ENCODE data around the gene PRKACA.

The PRKACA gene

DNA sequence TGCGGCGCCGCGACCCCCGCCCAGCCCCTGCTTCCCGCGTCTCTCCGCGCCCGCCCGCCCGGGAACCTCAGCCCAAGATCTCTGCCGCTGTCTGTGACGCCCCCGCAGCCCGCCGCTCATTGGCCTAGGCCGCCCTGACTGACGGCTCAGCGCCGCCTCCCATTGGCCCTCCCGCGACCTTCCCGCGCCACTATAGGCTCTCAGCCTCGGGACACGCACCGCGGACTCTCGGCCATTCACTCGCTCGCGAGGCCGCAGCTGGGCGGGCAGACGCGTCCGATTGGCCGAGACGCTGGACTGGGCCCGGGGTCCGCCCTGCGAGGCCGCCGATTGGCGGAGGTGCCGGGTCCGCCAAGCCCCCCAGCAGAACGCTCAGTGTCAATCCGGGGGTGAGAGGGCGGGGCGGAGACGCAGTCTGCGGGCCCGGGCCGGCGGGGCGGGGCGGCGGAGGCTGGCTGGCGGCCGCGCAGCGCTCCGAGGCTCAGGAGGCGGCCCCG, at the start of gene PRKACA:
PRKACA (minus strand) TSS at position 95 of the 497 bp plus-strand sequence. CDS start 215 bp downstream, outside the sequence.
- peak; percentile 95 to 97 for DNase-seq (ENCODE audit: low read depth in 2 of 2)

DNA sequence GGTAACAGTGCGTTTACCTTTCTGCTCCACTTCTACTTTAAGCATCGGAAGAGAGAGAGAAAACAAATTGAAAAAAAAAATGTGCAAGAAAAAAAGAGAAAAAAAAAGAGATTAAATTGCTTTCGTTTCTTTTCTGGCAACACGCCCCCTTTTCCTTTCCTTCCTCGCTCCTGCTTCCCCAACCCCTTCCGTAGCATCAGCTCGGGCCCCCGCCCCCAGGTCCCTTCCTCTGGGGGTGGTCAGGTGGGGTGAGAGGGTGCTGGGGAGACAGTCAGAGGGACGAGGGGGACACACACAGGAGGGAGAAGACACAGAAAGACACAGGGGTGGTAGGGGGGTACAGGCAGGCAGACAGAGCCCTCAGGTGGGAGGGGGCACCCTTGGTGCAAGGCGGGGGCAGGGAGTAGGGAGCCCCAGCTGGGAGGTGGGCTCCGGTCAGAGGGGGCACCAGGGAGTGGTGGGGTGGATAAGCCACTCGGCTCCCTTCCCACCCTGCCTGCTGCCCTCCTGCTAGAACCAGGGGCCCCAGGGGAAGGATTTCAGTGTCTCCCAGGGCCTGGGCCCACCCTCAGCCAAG, 49.5 kb upstream of the PRKACA start:
- DNase-seq (ENCODE audit: low read depth in 2 of 2) = no peak

DNA sequence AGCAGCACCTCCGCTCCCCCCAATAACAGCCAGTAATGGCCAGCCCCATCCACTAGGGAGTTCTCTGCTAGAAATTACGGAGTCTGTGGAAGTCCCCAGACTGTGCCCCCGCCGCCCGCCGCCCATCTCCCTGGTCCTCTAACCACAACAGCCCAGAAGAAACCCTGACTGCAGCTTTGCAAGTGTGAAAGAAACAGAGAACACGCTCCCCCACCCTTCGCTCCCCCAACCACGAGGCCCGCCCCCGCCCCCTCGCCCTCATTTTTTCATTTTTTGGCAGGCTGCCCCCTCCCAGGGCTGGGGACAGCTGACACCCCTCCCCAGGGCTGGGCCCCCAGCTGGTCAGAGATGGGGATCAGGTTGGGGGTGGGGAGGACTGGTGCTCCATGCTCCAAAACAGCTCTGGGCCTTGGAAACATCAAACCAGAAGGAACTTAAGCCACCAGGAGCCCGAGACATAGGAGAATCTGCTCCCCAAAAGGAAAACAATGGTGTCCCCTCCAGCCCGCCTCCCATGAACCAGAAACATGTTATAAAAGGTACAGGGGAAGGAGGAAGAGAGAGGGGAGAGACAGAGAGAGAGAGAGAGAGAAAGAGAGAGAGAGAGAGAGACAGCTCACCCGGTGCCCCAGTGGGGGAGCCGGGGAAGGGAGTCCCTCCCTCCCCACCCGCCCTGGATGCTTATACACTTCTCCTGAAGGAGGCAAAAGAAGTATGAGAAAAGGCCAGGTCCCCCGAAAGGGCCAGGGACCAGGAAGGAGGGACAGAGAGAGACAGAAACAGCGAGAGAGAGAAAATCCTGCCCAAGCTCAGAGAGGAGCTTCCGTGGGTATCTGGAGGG, 48.6 kb upstream of the PRKACA start:
- DNase-seq (ENCODE audit: low read depth in 2 of 2) = no peak

DNA sequence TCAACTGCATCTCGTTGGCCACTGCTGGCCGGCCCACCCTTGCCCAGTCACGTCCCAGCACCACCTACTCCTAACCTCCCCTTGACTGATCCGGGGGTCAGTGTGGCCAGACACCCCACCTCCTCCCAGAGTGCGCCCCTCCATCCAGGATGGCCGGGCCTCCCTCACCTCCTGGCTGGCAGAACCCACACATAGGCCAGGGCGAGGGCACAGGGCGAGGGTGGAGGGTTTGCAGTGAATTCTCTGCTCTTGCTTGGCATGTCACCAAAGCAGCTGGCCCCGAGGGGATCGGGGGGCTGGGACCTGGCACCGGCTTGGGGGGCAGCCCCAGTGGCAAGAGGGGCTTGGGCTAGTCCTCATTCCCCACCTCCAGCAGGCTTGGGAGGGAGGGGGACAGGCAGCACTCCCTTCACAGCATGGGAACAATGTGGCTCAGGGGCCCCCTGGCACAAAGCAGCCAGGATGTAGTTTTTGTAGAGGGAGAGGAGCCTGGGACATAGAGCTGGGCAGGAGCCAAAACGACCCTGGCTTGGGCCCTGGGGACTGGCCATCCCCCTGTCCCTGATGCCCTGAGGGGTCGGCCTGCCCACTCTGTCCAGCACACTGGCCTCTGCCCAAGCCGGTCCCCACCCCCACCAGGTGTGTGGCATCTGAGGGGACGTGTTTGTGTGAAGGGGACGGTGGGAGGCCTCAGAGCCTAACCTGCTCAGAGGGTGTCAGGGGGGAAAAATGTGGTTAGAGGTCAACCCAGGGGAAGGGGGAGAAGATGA, 47.3 kb upstream of the PRKACA start:
- DNase-seq (ENCODE audit: low read depth in 2 of 2) = no peak

DNA sequence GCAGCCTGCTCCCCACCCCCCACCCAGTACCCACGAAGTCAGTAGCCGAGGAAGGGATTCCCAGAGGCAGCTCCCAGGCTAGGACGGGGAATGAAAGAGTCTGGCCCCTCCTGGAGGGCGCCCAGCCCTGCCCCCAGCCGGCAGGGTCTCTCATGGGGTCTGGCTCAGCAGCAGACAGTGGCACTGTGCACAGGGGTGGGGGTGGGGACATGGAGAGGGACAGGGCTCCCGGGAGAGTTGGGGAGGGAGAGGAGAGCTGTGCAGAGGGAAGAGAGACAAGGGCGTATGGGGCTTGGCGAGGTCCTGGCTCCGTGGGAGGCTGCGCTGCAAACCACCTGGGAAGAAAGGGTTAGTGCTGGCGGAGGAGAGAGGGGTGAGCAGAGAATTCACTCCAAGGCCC, 46.5 kb upstream of the PRKACA start:
- DNase-seq (ENCODE audit: low read depth in 2 of 2) = no peak

DNA sequence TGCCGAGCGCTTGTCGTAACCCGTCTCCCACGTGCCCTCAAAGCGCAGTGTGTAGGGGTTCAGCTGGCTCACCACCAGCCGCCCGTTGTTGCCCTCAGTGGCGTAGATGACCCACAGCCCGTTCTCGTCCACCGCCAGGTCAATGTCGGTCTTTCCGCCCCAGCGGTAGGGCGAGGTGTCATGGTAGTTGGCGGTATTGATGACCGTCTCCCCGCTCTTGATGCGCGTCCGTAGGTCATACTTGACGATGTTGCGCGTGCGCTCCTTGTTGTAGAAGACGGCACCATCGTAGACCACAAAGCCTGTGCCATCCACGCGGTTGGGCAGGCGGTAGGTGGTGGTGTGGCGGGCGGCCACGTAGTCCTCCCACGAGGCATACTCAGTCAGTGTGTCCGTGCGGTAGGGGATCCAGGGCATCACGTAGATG, 45.3 kb upstream of the PRKACA start:
- no peak for DNase-seq (ENCODE audit: low read depth in 2 of 2)

DNA sequence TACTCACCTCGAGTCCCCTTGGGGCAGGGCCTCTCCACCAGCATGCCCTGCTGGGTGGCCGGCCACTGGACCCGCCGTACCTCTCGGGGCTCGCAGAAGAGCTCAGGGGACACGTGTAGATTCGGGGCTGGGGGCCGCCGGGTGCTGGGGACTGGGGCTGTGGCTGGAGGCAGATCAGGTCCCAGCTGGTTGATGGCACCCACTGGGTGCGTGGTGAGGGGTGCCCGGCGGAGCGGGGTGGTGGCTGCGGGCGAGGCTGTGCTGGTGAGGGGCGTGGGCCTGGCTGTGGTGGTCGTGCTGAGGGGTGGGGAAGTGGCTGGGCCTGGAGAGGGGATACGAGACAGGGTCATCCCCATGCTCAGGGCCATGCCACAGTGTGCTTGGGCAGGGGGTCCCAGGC, 43.7 kb upstream of the PRKACA start:
- no peak for DNase-seq (ENCODE audit: low read depth in 2 of 2)

DNA sequence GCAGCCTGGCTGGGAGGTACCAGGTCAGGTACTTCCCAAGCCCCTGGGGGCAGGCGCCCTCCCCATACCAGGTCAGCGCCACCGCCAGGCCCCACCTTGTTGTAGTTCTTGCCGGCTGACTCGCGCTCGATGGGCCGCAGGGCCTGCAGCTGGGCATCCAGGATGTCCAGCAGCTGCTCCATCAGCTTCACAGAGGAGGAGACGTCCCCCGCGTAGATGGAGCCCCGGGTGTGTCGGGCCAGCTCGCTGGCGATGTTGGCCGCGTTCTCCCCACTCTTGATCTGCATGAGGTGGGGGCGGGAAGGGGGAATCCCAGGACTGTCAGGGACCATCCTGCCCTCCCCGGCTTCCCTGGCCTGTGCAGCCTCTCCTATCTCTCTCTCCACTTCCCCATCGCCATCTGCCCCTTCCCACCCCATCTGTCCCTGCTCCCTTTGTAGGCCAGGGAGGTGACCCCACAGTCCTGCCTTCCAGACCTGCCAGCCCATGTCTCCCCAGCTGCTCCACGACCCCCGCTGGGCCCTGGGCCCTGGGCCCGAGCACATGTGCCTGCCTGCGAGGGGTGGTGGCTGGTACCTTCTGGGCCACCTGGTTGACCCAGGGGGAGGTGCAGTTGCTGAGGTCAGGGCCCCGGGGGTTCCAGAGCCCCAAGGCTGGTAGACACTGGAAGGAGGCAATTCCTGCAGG, 42.6 kb upstream of the PRKACA start:
- DNase-seq (ENCODE audit: low read depth in 2 of 2) = no peak

DNA sequence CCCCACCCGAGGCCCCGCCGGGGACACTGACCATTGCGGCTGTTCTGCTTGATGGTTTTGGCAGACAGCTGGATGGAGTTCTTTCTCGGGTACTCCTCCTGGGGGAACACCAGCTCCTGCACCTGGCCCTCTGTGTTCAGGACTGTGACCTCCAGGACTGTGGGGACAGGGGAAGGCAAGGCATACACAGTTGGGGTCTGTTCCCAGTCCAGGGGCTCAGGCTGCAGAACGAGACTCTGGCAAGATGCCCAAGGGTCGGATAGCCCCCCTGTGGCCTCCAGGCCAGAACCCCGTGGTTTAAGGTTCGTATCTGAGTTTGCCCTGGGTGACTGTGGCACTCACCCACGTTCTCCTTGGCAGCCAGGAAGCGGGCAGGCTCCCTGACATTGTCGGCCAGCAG, 41.5 kb upstream of the PRKACA start:
- DNase-seq (ENCODE audit: low read depth in 2 of 2) = no peak

DNA sequence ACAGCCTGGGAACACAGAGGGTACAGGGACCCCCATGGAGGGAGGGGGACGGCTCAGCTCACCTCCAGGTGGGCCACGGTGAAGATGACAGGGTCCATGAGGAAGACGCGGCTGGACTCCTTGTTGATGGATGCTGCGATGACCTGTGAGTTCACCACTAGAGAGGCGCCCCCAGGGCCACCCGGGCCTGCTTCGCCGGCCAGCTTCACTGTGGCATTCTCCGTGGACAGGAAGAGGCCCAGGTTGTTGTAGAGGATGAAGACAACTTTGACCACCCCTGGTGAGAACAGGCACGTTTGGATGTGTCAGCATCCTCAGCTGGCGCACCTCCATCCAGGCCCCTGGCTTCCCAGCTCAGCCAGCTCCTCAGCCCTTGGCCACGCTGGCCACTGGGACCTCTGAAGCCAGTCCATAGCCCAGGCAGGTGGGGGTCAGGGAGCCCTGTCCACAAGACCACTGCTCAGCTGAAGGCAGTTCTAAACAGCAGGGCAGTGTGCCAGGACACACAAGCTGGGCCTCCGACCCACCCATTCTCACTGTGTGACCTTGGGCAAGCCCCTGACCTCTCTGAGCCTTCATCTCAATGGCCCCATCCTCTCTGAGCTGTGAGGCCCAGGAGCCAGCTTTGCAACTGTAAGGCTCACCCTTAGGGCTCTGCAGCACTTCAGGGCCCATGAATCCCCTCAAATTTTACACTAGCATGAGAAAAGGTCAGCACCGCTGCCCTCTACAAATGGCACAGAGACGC, 40.9 kb upstream of the PRKACA start:
- DNase-seq (ENCODE audit: low read depth in 2 of 2) = no peak

DNA sequence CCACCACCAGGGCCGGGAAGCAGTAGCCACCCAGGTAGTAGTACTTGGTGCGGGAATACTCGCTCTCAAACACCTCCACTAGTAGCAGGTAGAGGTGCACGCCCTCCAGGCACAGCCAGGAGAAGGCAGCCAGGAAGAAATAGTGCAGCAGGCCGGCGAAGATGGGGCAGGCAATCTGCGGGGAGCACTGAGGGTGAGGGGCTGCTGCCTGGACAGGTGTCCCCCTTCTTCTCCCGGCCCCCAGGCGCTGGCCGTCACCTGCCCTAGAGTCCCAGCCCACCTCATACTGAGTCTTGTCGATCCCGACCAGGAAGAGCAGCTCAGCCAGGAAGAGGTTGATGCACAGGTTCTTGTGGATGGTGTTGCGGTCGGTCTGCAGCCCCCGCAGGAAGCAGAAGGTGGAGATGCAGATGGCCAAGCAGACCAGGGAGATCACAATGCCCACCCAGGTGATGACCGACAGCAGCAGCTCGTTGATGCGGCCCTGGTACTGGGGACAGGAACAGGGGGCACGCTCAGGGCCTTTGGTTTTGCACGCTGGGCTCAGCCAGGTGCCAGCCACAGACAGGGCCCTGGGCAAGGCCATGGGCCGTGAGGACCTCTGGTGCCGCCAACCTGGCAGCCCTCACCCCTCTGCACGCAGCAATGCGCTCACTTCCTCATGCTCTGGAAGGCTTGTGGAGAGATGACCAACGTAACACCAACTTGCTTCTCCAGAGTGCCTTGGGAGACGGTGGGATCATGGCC, 39.6 kb upstream of the PRKACA start:
- DNase-seq (ENCODE audit: low read depth in 2 of 2) = no peak

DNA sequence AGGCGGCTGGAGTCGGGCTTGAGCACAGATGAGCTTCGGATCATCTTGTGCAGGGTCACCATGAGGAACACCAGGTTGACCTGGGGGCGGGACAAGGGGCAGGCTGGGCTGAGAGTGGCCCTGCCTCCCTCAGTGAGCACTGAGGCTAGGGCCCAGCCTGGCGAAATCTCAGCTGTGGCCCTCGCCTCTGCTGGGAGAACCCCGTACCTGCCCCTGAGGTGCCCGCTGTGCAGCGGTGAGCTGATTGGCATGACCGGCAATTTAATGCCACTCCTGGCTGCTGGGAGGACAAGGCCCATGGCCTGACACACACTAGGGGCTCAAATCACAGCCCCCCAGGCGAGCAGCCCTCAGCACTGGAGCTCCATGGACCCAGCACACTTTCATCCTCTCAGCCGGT, 38.6 kb upstream of the PRKACA start:
- DNase-seq (ENCODE audit: low read depth in 2 of 2) = no peak

DNA sequence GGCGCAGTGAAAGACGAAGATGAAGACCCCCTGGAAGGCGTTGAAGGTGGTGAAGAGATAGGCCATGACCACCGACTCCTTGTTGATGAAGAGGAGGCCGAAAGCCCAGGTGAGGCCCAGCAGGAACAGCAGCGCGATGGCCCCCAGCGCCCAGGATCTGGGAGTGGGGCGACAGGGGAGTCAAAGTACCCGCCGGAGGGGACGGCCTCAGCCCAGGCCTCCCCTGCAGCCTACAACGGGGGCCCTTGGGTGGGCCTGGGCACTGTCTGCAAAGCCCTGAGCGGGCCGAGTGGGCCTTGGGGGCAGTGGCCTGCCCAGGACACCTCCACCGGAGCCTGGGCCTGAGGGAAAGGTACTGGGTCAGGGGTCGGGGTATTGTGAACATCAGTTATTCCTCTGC, 37.8 kb upstream of the PRKACA start:
- no peak for DNase-seq (ENCODE audit: low read depth in 2 of 2)

DNA sequence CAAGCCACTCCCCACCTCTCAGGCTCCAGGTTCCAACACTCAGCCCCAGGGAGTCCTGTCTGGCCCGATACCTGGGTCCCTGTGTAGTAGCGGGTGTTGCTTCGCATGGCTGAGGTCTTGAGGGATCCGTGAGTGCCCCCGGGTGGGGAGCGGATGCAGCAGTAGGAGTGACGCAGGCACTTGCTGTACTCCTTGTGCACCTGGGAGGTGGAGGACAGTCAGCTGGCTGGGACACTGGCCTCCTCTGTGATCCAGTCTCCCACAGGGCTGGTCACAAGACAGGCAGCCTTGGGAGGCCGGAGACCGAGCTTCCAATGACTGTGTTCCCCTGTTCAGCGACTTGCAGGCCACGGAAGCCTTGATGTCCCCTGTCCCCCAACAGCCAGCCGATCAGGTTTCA, 35.2 kb upstream of the PRKACA start:
- no peak for DNase-seq (ENCODE audit: low read depth in 2 of 2)

DNA sequence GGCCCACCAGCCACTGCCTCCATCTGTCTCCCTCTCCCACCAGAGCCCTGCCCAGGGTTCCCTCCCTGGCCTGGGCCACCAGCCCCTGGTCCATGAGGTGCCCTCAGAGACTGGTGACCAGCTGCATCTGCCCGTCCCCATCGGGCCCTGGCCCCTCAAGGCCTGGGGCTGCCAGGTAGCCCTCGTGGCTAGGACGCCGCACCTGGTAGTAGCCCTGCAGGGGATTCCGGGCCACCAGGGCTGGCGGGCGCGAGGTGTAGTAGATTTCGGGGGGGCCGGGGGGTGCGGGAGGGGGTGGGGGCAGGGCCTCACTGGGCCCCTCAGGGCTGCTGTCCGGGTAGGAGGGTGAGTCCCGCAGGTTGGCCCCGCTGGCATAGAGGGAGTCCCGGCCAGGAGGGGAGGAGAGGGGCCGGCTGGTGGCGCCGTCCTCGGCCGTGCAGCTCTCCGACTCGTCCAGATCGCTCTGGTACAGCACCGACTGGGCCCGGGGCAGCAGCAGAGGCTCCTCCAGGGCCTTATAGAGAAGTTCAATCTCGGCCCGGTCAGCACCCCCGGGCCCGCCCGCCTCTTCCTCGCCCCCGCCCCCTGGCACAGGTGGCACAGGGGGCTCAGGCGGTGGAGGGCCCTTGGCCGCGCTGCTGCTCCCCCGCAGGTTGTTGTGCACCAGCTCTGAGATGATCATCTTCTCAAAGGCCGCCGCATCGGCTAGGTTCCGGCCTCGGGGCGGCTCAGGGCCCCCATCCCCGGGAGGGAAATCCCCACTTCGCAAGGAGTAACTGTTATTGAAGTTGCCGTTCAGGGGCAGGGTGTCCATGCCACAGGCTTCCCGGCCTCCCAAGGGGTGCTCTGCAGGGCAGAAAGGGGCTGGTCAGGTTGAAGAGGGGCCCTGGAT, 33.5 kb upstream of the PRKACA start:
- DNase-seq (ENCODE audit: low read depth in 2 of 2) = no peak

DNA sequence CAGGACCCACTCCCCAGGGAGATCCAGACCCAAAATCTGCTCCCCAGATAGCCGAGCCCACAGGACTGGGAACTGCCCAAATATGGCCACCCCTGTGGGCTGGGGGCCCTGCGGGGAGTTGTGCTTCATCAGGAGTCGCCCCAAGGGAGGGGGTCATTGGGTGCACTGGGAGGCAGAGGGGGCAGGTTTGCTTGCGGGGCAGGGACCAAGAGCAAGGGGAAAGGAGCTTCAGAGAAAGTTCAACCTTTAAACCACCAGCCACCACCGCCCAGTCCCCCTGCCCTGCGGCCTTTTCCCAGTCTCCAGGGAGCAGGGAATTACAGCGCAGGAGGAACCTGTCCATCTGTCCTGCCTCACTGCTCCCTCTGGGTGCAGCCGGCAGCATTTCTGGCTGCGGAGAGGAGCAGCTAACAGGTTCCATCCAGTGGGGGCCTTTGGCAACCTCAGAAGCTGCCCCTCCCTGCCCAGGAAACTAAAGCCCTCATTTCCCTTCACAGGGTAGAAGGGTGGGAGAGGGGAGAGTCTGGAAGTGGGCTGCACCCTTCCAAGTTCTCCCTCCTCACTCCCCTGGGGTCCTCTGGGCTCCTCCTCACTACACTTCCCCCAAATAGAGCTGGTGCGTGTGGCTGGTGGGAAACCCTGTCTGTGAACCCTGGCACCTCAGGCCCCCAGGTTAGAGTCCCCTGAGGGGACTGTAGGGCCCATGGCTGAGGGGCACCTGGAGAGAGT, 32.6 kb upstream of the PRKACA start:
- no peak for DNase-seq (ENCODE audit: low read depth in 2 of 2)

DNA sequence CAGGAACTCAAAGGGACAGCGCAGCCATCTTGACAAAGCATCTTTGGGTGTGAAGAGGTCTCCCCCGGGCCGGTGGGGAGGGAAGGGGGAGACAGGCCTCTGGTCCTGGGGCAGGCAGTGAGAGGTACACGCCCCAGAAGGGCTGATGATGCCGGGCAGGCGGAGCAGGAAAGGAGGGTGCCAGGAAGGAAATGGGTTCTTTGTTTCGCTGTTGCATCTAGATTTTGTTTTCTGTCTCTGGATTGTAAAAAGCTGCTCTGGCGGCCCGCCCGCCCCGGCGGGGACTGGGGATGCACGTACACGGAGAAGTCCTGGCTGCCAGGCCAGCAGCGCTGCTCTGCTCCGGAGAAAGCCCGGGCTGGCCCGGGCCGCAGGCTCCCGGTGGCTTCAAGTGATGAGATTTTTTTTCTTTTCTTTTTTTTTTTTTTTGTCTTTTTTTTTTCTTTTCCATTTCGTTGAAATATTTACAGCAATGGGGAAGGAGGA, 32.0 kb upstream of the PRKACA start:
- DNase-seq (ENCODE audit: low read depth in 2 of 2) = peak; percentile 18 to 19

DNA sequence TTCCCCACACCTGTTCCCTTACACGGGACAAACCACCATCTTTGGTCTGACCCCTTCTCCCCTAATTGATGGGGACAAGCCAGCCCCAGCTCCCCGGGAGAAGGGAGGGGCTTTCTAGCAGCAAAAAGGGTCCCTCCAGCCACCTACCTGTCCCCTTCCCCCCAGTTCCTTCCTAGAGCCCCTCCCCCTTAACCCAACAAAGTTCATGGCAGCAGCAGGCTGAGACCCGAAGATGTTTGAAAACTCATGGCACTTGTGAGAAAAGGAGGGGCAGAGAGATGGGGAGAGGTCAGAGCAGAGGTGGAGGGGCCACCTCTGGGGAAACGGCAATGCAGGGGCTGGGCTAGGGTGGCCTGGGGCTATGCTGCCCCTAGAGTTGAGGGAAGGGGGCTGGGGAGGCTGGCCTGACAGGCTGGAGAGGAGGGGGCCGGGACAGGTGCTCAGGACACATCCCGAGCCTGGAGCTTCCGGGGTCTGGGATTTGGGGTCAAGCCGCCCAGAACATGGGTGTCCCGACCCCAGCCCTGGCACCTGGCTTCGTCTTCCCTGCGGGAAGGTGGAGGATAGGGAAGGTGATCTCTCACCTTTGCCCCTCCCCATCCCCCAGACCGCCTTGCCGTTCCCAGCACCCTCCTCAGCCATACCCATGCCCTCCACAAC, 31.3 kb upstream of the PRKACA start:
- no peak for DNase-seq (ENCODE audit: low read depth in 2 of 2)

All from stimulated activated CD4-positive, alpha-beta T cell treated with anti-CD3 and anti-CD28 coated beads, Interleukin-12 subunit alpha, Interleukin-12 subunit beta, amount 100 ng/mL, for 24 hours (primary cell).